GM12878 (cell line): ENCODE results near the gene MAPK8IP1. TPM values are rescaled to one million over a fixed set of nuclear protein-coding genes. Genes with fewer than 3 reads are reported as not detected.

Source experiments
- ATAC-seq: fragments of 200-7000 bp; cut with Tn5 transposase; 3 replicates; pipeline ENCODE4 v1.9.1; 2020; ENCODE audit warnings: mild to moderate bottlenecking, moderate library complexity
- BruUV-seq: library from RNA; stranded (reverse); fragments of 400-500 nt; replicated peaks from 2 replicates; lab custom pipeline; 2021; lab: Mats Ljungman, UMichigan
- CTCF ChIA-PET: fragments of 300-600 bp; sonication (Branson Sonifier 250); formaldehyde crosslinking; extraction: SDS; loops from one replicate; lab custom pipeline; 2021; ENCODE audit warnings: inconsistent platforms; lab: Yijun Ruan, JAX
- POLR2A ChIA-PET: fragments of 350-600 bp; formaldehyde crosslinking; extraction: SDS; loops from one replicate; lab custom pipeline; 2021; ENCODE audit warnings: inconsistent platforms; lab: Charles Lee
- RAD21 ChIA-PET: fragments of 300-600 bp; sonication (Branson Sonifier 250); formaldehyde crosslinking; loops from one replicate; lab custom pipeline; 2023; ENCODE audit warnings: antibody characterized with exemption; ENCODE audit not compliant: unreplicated experiment; lab: Charles Lee
- SMC1A ChIA-PET: fragments of 300-600 bp; sonication (Branson Sonifier 250); formaldehyde crosslinking; loops from one replicate; lab custom pipeline; 2023; ENCODE audit not compliant: unreplicated experiment, uncharacterized antibody; lab: Charles Lee
- DNase-seq: peaks from one replicate; pipeline ENCODE4 v3.0.0-alpha.2; 2011; ENCODE audit warnings: low read depth, low spot score
- FAIRE-seq: peaks from 3 replicates; lab custom pipeline; 2011; peaks lifted over from hg19 to GRCh38; lab: Jason Lieb, UNC
- H2AFZ ChIP-seq: 2 replicates; pipeline ENCODE4 v1.6.0; 2011; ENCODE audit warnings: low read depth, low read length, control low read depth; ENCODE audit not compliant: control insufficient read depth
- H3K27ac ChIP-seq: 2 replicates; pipeline ENCODE4 v1.5.1; 2011; ENCODE audit warnings: control low read depth; ENCODE audit not compliant: control insufficient read depth, insufficient read depth
- H3K27me3 ChIP-seq, 2 experiments: replicated peaks in 1 of 2; 2 replicates each; pipeline versions ENCODE4 v1.6.0 to v1.6.1; 2011; ENCODE audit warnings: low read length in 1 of 2; ENCODE audit not compliant: control insufficient read depth in 2 of 2, insufficient read depth in 2 of 2
- H3K36me3 ChIP-seq, 2 experiments: 2 replicates each; pipeline ENCODE4 v1.5.1; 2011; ENCODE audit warnings: low read length in 1 of 2; ENCODE audit not compliant: control insufficient read depth in 2 of 2, insufficient read depth in 2 of 2
- H3K4me1 ChIP-seq: 2 replicates; pipeline ENCODE4 v1.6.1; 2011; ENCODE audit warnings: mild to moderate bottlenecking, low read length, moderate library complexity, mixed read lengths; ENCODE audit not compliant: control insufficient read depth, insufficient read depth
- H3K4me2 ChIP-seq: 2 replicates; pipeline ENCODE4 v1.6.0; 2011; ENCODE audit warnings: control low read depth; ENCODE audit not compliant: control insufficient read depth, insufficient read depth
- H3K4me3 ChIP-seq: fragments of 200-600 bp; sonication (generic); 2 replicates; pipeline ENCODE4 v1.5.1; 2016
- H3K79me2 ChIP-seq: 2 replicates; pipeline ENCODE4 v1.6.0; 2011; ENCODE audit warnings: low read length; ENCODE audit not compliant: control insufficient read depth, insufficient read depth
- H3K9ac ChIP-seq: 2 replicates; pipeline ENCODE4 v1.8.0; 2011; ENCODE audit warnings: low read length, control low read depth, mixed read lengths; ENCODE audit not compliant: control insufficient read depth, insufficient read depth
- H3K9me3 ChIP-seq: replicated peaks from 3 replicates; pipeline ENCODE4 v1.5.1; 2011; ENCODE audit warnings: mild to moderate bottlenecking, low read length; ENCODE audit not compliant: control insufficient read depth, insufficient read depth
- H4K20me1 ChIP-seq: 2 replicates; pipeline ENCODE4 v1.6.0; 2011; ENCODE audit not compliant: control insufficient read depth, insufficient read depth
- CBX5 ChIP-seq: sonication (generic); IDR thresholded peaks from 2 replicates; pipeline ENCODE4 v1.6.1; 2016; ENCODE audit warnings: low read depth, moderate library complexity, mild to moderate bottlenecking, inconsistent platforms
- CHD1 ChIP-seq: IDR thresholded peaks from 2 replicates; pipeline ENCODE4 v1.6.1; 2012; ENCODE audit warnings: low read depth, low read length, improper control_type of control experiment
- E2F4 ChIP-seq: IDR thresholded peaks from 2 replicates; pipeline ENCODE4 v1.6.1; 2012; ENCODE audit warnings: low read depth, low read length, improper control_type of control experiment
- JUNB ChIP-seq: IDR thresholded peaks from 2 replicates; pipeline ENCODE4 v1.6.1; 2016; ENCODE audit warnings: antibody characterized with exemption, mild to moderate bottlenecking
- JUND ChIP-seq: IDR thresholded peaks from 2 replicates; pipeline ENCODE4 v1.6.1; 2012; ENCODE audit warnings: low read depth, mild to moderate bottlenecking, low read length, improper control_type of control experiment, moderate library complexity
- KLF5 ChIP-seq: fragments of 450-650 bp; IDR thresholded peaks from 2 replicates; pipeline ENCODE4 v1.6.1; 2014; ENCODE audit warnings: mild to moderate bottlenecking; ENCODE audit not compliant: partially characterized antibody
- NR2C1 ChIP-seq: fragments of 450-650 bp; IDR thresholded peaks from 2 replicates; pipeline ENCODE4 v1.6.1; 2017; ENCODE audit warnings: antibody characterized with exemption, mild to moderate bottlenecking, moderate library complexity
- NR2F1 ChIP-seq: fragments of 450-650 bp; conservative IDR thresholded peaks from 2 replicates; pipeline ENCODE4 v1.6.1; 2017; ENCODE audit warnings: mild to moderate bottlenecking
- PML ChIP-seq: IDR thresholded peaks from 2 replicates; pipeline ENCODE4 v1.6.1; 2012; ENCODE audit warnings: low read length, inconsistent platforms
- RCOR1 ChIP-seq: conservative IDR thresholded peaks from 2 replicates; pipeline ENCODE4 v1.6.1; 2012; ENCODE audit warnings: low read depth, low read length, improper control_type of control experiment
- RELB ChIP-seq: fragments of 450-650 bp; IDR thresholded peaks from 2 replicates; pipeline ENCODE4 v1.6.1; 2017; ENCODE audit warnings: low read depth, mild to moderate bottlenecking, moderate library complexity
- SMAD1 ChIP-seq: fragments of 450-650 bp; IDR thresholded peaks from 2 replicates; pipeline ENCODE4 v1.6.1; 2018; ENCODE audit warnings: mild to moderate bottlenecking, low read depth; ENCODE audit not compliant: partially characterized antibody
- SREBF1 ChIP-seq: IDR thresholded peaks from 2 replicates; pipeline ENCODE4 v1.6.1; 2012; ENCODE audit warnings: mild to moderate bottlenecking, low read length
- SRF ChIP-seq, 2 experiments: IDR thresholded peaks; 2 replicates each; pipeline ENCODE4 v1.6.1; 2011; ENCODE audit warnings: low read depth in 2 of 2, low read length in 2 of 2, mild to moderate bottlenecking in 1 of 2, moderate library complexity in 1 of 2
- SUPT20H ChIP-seq: IDR thresholded peaks from 2 replicates; pipeline ENCODE4 v1.6.1; 2011; ENCODE audit warnings: low read depth, mild to moderate bottlenecking, low read length, moderate library complexity, borderline replicate concordance; ENCODE audit not compliant: control insufficient read depth
- TAF1 ChIP-seq: IDR thresholded peaks from 2 replicates; pipeline ENCODE4 v1.6.1; 2011; ENCODE audit warnings: mild to moderate bottlenecking, low read depth, low read length, borderline replicate concordance
- ZNF687 ChIP-seq: fragments of 450-650 bp; IDR thresholded peaks from 2 replicates; pipeline ENCODE4 v1.6.1; 2017; ENCODE audit warnings: mild to moderate bottlenecking, moderate library complexity
- WGBS: methylation state at CpG from one replicate; pipeline ENCODE4 v1.1.6; 2016; ENCODE audit warnings: low lambda C conversion rate; ENCODE audit not compliant: insufficient replicate concordance, insufficient coverage; ENCODE audit errors: missing lambda C conversion rate; 5-methylcytosine and 5-hydroxymethylcytosine counted together
- in situ Hi-C: fragments of 300-500 bp; cut with MboI; formaldehyde crosslinking; loops from 9 replicates; pipeline ENCODE4 v1.14.3; 2018; ENCODE audit warnings: mixed read lengths
- intact Hi-C: fragments of 100-400 bp; cut with micrococcal nuclease; formaldehyde crosslinking; loops from one replicate; pipeline ENCODE4 v1.14.2; 2022; ENCODE audit not compliant: unreplicated experiment
- polyA plus RNA-seq, 11 experiments: library from polyadenylated mRNA; depleted of rRNA in 4 of 11; unstranded in 6 of 11; stranded (reverse) in 5 of 11; fragments of >200 nt; fragmentation: Nextera tagmentation in 4 of 11; fragmentation: Illumina TruSeq in 1 of 11; extraction: Ambion mirVana in 4 of 11; extraction: Trizol in 1 of 11; gene quantifications; 1 replicate in 1 of 11; 2 replicates in 10 of 11; pipeline versions ENCODE4 v1.2.1 to v1.2.3, GENCODE V29; 2011 to 2016; ENCODE audit warnings: inconsistent platforms in 2 of 11, missing spikeins in 2 of 11, low read depth in 1 of 11
- total RNA-seq, 4 experiments: library from RNA; depleted of rRNA in 3 of 4; stranded (reverse); fragments of >200 nt in 3 of 4; fragmentation: Illumina TruSeq in 1 of 4; extraction: Trizol in 1 of 4; gene quantifications; 2 replicates each; pipeline versions ENCODE4 v1.2.1 to v1.2.3, GENCODE V29; 2013 to 2021

MAPK8IP1 gene
- total and polyA plus RNA-seq, 10 of the 15 experiments (the other 5 are each of a cell fraction or from before 2014, with no cell fraction given), result 0.04 to 0.44 (median 0.11) TPM; not detected in 2

- intact Hi-C loops, result no loop called here
- no peak overlapping the region for H3K4me3 ChIP-seq
- TF ChIP-seq ZNF687, result no peak
- peak; percentile 48; the same call in 1 of the 2 replicates for TF ChIP-seq NR2F1
- 0 out of 4 replicates have a peak, but pooled peaks of 1 of the 2 experiments have one; percentile 43 for TF ChIP-seq SRF (IDR thresholded peaks at IDR 0.05; ENCODE audit: low read depth in 2 of 2, low read length in 2 of 2)
- no peak for TF ChIP-seq TAF1
- TF ChIP-seq SMAD1, result no peak
- TF ChIP-seq CBX5, result no peak
- no peak for TF ChIP-seq RCOR1
- no peak for TF ChIP-seq JUNB
- TF ChIP-seq E2F4, result no peak
- TF ChIP-seq NR2C1, result no peak
- TF ChIP-seq JUND, result peak; percentile 84
- TF ChIP-seq SUPT20H, result no peak
- TF ChIP-seq CHD1, result peak; percentile 94; the same call in 1 of the 2 replicates
- TF ChIP-seq KLF5, result peak; percentile 95
- TF ChIP-seq SREBF1, result peak; percentile 77
- TF ChIP-seq RELB, result no peak
- TF ChIP-seq PML, result no peak
These were observed 14.2 kb downstream of the MAPK8IP1 start for GRCh38 chr11:45899448-45900174.

More at GRCh38 chr11:45899448-45900174, 14.2 kb downstream of the MAPK8IP1 start:
- WGBS, result 7% methylated on average over 20 of the region's 62 CpGs
- SMC1A ChIA-PET, result interaction anchor here (1.3 kb wide), 1 partner anchor 10 kb away, joined by 3 read pairs; no protein-coding TSS in a partner anchor
- no peak overlapping the region for H3K27ac ChIP-seq
- ATAC-seq, result peak; percentile 80
- H3K4me2 ChIP-seq, result peak overlapping the region; percentile 48
- CTCF ChIA-PET, result interaction anchor here (1.2 kb wide), 1 partner anchor 54 kb away, joined by 4 read pairs; no protein-coding TSS in a partner anchor
- in situ Hi-C loops, result no loop called here
- H3K9me3 ChIP-seq, result no peaks in the 10 kb centered on the region
- RAD21 ChIA-PET, result interaction anchor here (2.0 kb wide), 1 partner anchor 18 kb away, joined by 5 read pairs; the partner anchor contains the start of gene PEX16
- H2AFZ ChIP-seq, result no peak overlapping the region
- H3K79me2 ChIP-seq, result no peaks in the 10 kb centered on the region
- H3K36me3 ChIP-seq, result no peaks in the 10 kb centered on the region
- H3K9ac ChIP-seq, result no peak overlapping the region
- no peaks in the 10 kb centered on the region for H3K4me1 ChIP-seq
- BruUV-seq, result no TSS peak
- POLR2A ChIA-PET, result interaction anchor here (0.5 kb wide), 1 partner anchor 36 kb away, joined by 5 read pairs; no protein-coding TSS in a partner anchor
- no peak for DNase-seq
- FAIRE-seq, result no peak
- no peaks in the 10 kb centered on the region; the same call in 1 of the 2 replicates for H4K20me1 ChIP-seq
- peaks cover 3 to 10% of the 10 kb centered on the region in 2 experiments; a peak in 3 of 4 replicates for H3K27me3 ChIP-seq
